ENCODE results near the gene STX3.
"Not testable (repeated sequence)": the region's sequence is repeated elsewhere in the genome, so short reads cannot be mapped to it uniquely, and the experiment has no call there.

Gene STX3

DNA sequence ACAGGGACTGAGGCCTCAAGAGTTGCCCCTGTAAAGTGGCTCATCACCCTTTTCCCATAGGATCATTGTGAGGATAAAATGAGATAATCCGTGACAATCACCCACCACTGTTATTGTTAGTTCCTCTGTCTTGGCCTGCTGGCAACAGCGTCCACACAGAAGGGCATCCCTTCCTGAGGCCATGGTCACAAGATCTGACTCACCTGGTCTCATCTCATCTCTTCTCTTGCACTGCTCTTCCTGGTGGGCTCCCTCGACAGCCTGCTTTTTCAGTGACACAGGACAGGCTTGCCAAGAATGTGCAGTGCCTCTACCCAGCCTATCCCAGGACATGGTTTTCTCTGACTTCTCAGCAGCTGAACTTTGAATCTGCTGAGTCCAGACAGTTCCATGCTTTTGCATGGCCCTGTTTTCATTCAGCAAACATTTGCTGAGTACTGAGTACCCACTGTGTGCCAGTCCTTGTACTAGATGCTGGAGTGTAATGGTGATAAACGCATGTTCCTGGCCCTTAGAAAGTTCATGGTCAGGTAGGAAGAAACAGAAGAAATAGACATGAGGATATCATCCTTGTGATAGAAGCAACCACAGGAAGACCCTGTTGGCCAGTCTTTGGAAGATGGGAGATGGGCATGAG, 3.3 kb downstream of the STX3 start:
- DNase-seq (ENCODE audit: low read depth): no peak

GRCh38 chr11:59759900-59760299, 4.7 kb downstream of the STX3 start:
- DNase-seq (ENCODE audit: low read depth): no peak

GRCh38 chr11:59760771-59761170, 5.6 kb downstream of the STX3 start:
- DNase-seq (ENCODE audit: low read depth): no peak

DNA sequence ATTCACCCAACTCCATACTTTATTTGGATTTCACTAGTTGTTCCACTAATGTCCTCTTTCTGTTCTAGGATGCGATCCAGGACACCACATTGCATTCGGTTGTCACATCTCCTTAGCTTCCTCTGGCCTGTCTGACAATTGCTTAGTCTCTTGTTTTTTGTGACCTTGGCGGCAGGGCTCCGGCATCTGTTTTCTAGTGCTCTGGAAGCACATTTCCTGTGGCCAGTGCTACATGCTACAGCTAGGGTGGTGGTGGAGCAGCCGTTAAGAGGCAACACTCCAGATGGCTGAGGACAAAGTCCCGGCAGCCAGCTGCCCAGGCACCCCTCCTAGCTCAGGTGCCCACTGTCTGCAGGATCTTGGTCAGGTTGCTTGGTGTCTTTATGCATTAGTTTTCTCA, 6.8 kb downstream of the STX3 start:
- no peak for DNase-seq (ENCODE audit: low read depth)

DNA sequence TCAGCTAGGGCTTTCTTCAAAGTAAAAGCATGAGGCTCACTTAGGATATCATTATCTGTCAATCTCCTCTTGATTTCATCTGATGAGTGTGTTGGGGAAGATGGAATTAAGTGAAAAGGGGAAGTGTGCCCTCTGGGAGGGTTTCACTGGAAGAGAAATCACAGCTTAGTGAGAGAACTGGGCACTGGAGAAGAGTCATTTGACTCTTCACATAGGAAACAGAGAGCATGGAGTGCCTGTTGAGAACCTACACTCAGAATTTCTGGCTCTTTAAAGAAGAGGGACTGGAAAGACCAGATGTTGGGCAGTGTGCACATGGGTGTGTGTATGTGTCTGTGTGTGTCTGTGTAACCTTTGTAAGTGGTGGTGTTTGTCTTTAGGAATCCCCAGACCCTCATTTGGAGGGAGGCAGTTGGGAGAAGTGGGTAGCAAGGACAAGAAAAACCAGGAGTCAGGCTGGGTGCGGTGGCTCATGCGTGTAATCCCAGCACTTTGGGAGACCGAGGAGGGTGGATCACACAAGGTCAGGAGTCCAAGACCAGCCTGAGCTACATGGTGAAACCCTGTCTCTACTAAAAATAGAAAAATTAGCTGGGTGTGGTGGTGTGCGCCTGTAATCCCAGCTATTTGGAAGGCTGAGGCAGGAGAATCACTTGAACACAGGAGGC, 10.0 kb downstream of the STX3 start:
- DNase-seq (ENCODE audit: low read depth): no peak

DNA sequence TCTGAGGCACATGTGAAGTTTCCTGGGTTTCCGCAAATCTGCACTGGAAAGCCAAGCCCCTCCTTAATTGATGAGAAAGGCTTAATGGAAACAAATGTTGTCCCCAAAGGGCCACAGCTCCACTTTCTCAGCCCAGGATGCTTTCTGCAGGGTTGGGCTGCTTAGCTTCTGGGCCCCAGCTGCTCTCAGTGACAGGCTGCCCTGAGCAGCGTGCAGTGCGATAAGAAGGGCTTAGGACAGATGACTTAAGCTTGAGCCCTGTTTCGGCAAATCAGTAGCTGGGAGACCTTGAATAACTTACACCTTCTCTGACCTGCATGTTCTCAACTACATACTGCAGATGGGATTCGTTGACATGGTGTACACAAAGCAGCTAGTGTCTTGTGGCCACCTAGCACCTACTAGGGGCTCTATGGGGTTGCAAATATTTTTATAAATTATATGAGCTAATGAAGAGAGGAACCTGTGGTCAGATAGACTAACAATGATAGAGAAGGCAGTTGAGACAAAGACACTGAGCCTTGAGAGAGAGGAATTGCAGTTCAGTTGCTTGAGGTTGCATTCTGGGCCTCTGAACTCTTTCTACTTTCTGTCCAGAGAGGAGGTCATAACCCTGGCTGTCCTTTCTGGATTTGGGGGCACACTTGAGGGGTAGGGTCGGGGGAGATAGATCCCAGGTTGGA, 11.5 kb downstream of the STX3 start:
- no peak for DNase-seq (ENCODE audit: low read depth)

- DNase-seq (ENCODE audit: low read depth): no peak
Measured at GRCh38 chr11:59767225-59767611, 12.0 kb downstream of the STX3 start.

DNA sequence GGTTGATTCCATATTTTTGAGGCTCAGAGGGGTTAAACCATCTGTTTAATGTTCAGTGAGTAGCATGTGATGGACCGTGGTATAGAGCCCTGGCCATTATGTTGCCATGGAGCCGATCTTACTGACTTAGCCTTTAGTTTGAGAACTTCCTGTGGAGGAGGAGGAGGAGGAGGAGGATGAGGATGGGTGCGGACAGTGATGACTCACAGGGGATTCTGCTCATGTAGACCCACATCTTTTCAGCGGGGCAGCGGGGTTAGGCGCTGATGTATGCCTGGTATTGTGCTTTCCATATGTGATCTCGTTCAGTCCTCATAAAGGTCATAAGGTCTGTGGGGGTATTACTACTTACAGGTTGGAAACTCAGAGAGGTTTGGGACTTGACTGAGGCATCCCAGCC, 13.9 kb downstream of the STX3 start:
- DNase-seq (ENCODE audit: low read depth): no peak

DNA sequence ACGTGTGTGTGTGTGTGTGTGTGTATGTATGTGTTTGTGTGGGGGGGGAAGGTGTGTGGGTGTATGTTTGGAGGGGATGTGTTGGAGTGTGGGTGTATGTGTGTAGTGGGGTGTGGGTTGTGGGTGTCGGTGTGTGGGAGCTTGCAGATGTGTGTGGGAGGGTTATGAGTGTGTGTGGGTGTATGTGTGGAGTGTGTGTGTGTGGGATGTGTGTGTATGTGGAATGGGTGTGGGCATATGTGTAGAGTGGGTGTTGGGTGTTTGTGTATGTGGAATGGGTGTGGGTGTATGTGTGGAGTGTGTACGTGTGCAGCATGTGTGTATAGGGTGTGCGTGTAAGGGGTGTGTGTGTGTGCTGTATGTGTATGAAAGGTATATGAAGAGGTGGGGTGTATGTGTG, 14.7 kb downstream of the STX3 start:
- no peak for DNase-seq (ENCODE audit: low read depth)

DNA sequence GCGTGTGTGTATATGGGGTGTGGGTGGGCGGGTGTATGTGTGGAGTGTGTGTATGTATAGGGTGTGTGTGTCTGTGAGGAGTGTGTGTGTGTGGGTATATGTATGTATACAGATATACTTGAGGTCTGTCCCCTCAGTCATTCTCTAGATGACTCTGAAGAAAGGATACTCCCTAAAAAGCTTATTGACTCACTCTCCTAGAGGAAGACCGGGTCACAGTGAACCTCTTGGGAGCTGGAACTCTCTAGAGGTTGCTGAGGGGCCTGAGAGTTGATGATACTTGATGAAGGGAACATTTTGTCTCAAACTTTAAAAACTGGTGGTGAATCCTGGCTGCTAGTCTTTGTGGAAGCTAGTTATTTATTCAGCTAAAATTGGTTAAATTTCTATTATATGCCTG, 15.1 kb downstream of the STX3 start:
- DNase-seq (ENCODE audit: low read depth): no peak

- no peak for DNase-seq (ENCODE audit: low read depth)
Measured at GRCh38 chr11:59770869-59771268, 15.7 kb downstream of the STX3 start.

DNA sequence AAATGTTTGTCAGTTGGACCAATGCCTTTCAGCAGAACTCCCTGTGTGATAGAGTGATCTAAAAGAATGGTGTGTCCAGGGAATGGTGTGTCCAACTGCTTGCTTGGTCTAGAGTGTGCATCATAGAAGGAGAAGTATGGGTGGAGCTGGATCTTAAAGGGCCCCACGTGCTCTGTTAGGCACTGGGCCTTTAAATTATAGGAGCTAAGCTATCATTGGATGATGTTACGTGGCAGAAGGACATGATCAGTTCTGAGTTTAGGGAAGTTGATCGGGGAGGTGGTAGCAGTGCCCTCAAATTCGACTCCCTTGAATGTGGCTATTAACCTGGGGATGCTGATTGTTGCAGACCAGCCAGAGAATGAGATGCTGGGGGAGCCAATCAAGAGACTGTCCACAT, 16.4 kb downstream of the STX3 start:
- no peak for DNase-seq (ENCODE audit: low read depth)

GRCh38 chr11:59773083-59773440, 17.9 kb downstream of the STX3 start:
- no peak for DNase-seq (ENCODE audit: low read depth)

DNA sequence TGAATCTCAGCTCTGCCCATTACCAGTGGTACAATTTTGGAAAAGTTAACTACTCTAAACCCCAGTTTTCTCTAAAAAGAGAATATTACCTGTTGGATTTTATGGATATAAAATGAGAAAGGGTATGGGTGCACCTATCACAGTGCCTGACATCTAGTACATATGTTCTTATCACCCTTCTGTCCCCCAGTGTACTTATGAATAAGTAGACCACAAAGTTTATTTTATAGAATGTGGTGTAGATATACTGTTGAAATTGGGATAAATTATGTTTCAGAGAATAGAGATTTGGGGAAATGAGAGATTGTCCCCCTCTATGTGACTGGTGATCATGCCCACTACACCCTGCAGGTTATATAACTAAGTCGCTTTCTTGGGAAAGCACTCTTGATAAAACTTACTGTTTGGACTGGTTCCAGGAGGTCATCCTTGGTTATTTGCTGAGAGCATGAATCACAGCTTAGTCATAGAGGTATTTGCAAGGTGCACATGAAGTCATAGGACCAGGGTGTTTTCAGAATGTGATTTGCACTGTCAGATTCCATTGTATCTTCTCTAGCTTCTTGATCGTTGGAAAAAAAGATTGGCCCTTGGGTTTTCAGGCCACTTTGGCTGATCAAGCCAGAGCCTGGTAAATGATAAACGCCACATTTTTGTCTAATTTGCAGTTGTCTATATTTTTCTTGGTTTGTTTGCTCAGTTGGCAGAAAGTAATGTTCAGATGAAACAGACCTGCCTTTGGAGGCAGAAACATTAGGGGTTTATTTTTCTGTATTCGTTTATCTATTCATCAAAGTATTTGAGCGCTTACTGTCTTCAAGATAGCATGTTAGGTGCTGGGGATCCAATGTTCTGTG, 21.3 kb downstream of the STX3 start:
- no peak for DNase-seq (ENCODE audit: low read depth)

GRCh38 chr11:59777104-59777503, 21.9 kb downstream of the STX3 start:
- DNase-seq (ENCODE audit: low read depth): no peak

GRCh38 chr11:59778122-59778521, 22.9 kb downstream of the STX3 start:
- DNase-seq (ENCODE audit: low read depth): no peak

GRCh38 chr11:59779487-59779886, 24.3 kb downstream of the STX3 start:
- DNase-seq (ENCODE audit: low read depth): no peak

GRCh38 chr11:59782080-59782479, 26.9 kb downstream of the STX3 start:
- DNase-seq (ENCODE audit: low read depth): no peak

- DNase-seq (ENCODE audit: low read depth): no peak
Measured at GRCh38 chr11:59783632-59784090, 28.5 kb downstream of the STX3 start.

GRCh38 chr11:59784441-59784840, 29.3 kb downstream of the STX3 start:
- not testable (repeated sequence) for DNase-seq (ENCODE audit: low read depth)

GRCh38 chr11:59785818-59786217, 30.6 kb downstream of the STX3 start:
- DNase-seq (ENCODE audit: low read depth): no peak

DNA sequence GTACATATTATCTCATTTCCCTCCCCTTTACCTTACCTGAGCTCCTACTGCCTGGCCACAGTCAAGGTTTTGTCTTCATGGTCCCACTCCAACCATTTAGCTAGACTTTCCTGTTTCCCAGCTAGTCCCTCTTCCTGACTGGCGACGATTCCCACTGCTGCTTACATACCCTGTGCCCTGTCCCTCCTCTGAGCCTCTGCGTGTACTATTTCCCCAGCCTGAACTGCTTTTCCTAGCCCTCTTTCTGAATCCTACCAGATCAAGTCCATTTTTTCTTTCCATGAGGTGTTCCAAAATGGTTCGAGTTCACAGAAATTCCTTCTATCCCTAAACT, 32.0 kb downstream of the STX3 start:
- DNase-seq (ENCODE audit: low read depth): no peak

DNA sequence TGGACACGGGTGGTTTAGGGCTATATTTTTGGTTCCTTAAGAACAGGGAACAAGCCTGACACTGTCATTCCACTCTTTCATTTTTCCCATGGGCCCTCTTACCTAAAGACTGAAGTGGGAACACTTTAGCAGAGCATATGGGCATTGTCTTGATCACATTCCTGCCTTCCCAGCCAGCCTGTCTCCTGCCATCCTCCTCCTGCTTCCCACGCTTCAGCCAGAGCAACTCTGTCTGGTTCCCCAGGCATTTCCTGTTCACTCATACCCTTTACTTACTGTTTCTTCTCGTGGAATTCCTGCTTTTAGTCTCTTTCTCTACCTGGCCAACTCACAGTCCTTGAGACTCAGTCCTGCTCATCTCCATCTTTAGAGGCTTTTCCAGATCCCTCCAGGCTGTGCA, 32.6 kb downstream of the STX3 start:
- DNase-seq (ENCODE audit: low read depth): no peak
